GM23338 (cell line): Measurements from ENCODE around the gene DAPK2. TPM values are rescaled to one million over a fixed set of nuclear protein-coding genes. Genes with fewer than 3 reads are reported as not detected.

Experiments
- ATAC-seq: fragments of 200-7000 bp; cut with Tn5 transposase; 3 replicates; pipeline ENCODE4 v1.9.1; 2020
- DNase-seq: peaks from one replicate; pipeline ENCODE4 v3.0.0-alpha.2; 2015; ENCODE audit warnings: low spot score
- H2AFZ ChIP-seq: fragments of 200-600 bp; sonication (generic); 2 replicates; pipeline ENCODE4 v1.8.0; 2016; ENCODE audit warnings: antibody characterized with exemption, mild to moderate bottlenecking, moderate library complexity
- H3F3A ChIP-seq: fragments of 200-600 bp; sonication (generic); replicated peaks from 2 replicates; pipeline ENCODE4 v1.8.0; 2017; ENCODE audit warnings: antibody characterized with exemption, mixed run types, low read depth
- H3K27ac ChIP-seq: fragments of 200-600 bp; sonication (generic); 2 replicates; pipeline ENCODE4 v1.6.1; 2016; ENCODE audit warnings: low read depth
- H3K27me3 ChIP-seq: fragments of 200-600 bp; sonication (generic); 2 replicates; pipeline ENCODE4 v1.8.0; 2016; ENCODE audit warnings: mild to moderate bottlenecking, mixed run types, moderate library complexity; ENCODE audit not compliant: insufficient read depth
- H3K36me3 ChIP-seq: fragments of 200-600 bp; sonication (generic); 2 replicates; pipeline ENCODE4 v1.8.0; 2016; ENCODE audit warnings: mild to moderate bottlenecking; ENCODE audit not compliant: insufficient read depth
- H3K4me1 ChIP-seq: fragments of 200-600 bp; sonication (generic); 2 replicates; pipeline ENCODE4 v1.8.0; 2016; ENCODE audit warnings: mild to moderate bottlenecking, moderate library complexity; ENCODE audit not compliant: insufficient read depth
- H3K4me2 ChIP-seq: fragments of 200-600 bp; sonication (generic); 2 replicates; pipeline ENCODE4 v1.7.1; 2017; ENCODE audit warnings: mixed run types
- H3K4me3 ChIP-seq: fragments of 200-600 bp; sonication (generic); 2 replicates; pipeline ENCODE4 v1.6.1; 2016; ENCODE audit warnings: mixed run types
- H3K79me2 ChIP-seq: fragments of 200-600 bp; sonication (generic); replicated peaks from 2 replicates; pipeline ENCODE4 v1.8.0; 2017; ENCODE audit warnings: mild to moderate bottlenecking; ENCODE audit not compliant: insufficient read depth
- H3K9me2 ChIP-seq: fragments of 200-600 bp; sonication (generic); 2 replicates; pipeline ENCODE4 v1.8.0; 2017; ENCODE audit not compliant: insufficient read depth
- H4K20me1 ChIP-seq: fragments of 200-600 bp; sonication (generic); replicated peaks from 2 replicates; pipeline ENCODE4 v1.8.0; 2017; ENCODE audit warnings: mild to moderate bottlenecking; ENCODE audit not compliant: insufficient read depth
- H3K27ac Mint-ChIP-seq: 2 replicates; pipeline ENCODE4 v1.8.0; 2020; ENCODE audit warnings: inconsistent platforms, mild to moderate bottlenecking, moderate library complexity, mixed read lengths
- H3K27me3 Mint-ChIP-seq: 3 replicates; pipeline ENCODE4 v1.8.0; 2022; ENCODE audit warnings: low read depth, mild to moderate bottlenecking, moderate library complexity, mixed read lengths, inconsistent platforms; ENCODE audit not compliant: insufficient read depth, poor library complexity
- H3K36me3 Mint-ChIP-seq: 3 replicates; pipeline ENCODE4 v1.8.0; 2021; ENCODE audit warnings: low read depth, mild to moderate bottlenecking, inconsistent platforms, moderate library complexity, mixed read lengths
- H3K4me1 Mint-ChIP-seq: 3 replicates; pipeline ENCODE4 v1.8.0; 2020; ENCODE audit warnings: mild to moderate bottlenecking, inconsistent platforms, mixed read lengths
- H3K4me3 Mint-ChIP-seq: 3 replicates; pipeline ENCODE4 v1.8.0; 2021; ENCODE audit warnings: moderate library complexity, mild to moderate bottlenecking, inconsistent platforms, mixed read lengths
- H3K9me3 Mint-ChIP-seq: 3 replicates; pipeline ENCODE4 v1.8.0; 2020; ENCODE audit warnings: moderate library complexity, mild to moderate bottlenecking, inconsistent platforms, mixed read lengths
- EZH2phosphoT487 ChIP-seq: fragments of 200-600 bp; sonication (generic); IDR thresholded peaks from one replicate; pipeline ENCODE4 v1.8.1; 2018; ENCODE audit warnings: antibody characterized with exemption; ENCODE audit not compliant: unreplicated experiment
- NANOG ChIP-seq: IDR thresholded peaks from 2 replicates; pipeline ENCODE4 v1.6.1; 2016; ENCODE audit warnings: antibody characterized with exemption, borderline replicate concordance
- POLR2AphosphoS5 ChIP-seq: IDR thresholded peaks from 2 replicates; pipeline ENCODE4 v1.6.1; 2016; ENCODE audit warnings: antibody characterized with exemption, low read depth
- STAT1 ChIP-seq: IDR thresholded peaks from one replicate; pipeline ENCODE4 v1.6.1; 2016; ENCODE audit warnings: antibody characterized with exemption; ENCODE audit not compliant: unreplicated experiment
- ZNF114 ChIP-seq: fragments of 250-450 bp; sonication (Bioruptor Pico); IDR thresholded peaks from 2 replicates; pipeline ENCODE4 v1.5.0; 2020; ENCODE audit warnings: mild to moderate bottlenecking, moderate library complexity
- ZNF331 ChIP-seq: fragments of 250-450 bp; sonication (Bioruptor Pico); IDR thresholded peaks from 2 replicates; pipeline ENCODE4 v1.5.0; 2020; ENCODE audit warnings: low read depth, mild to moderate bottlenecking, moderate library complexity
- polyA plus RNA-seq: library from polyadenylated mRNA; unstranded; fragments of >200 nt; fragmentation: Nextera tagmentation; extraction: Ambion mirVana; gene quantifications from 2 replicates; pipeline ENCODE4 v1.2.1, GENCODE V29; 2016
- total RNA-seq: library from RNA; depleted of rRNA; stranded (reverse); fragments of >200 nt; shearing (Covaris generic); gene quantifications from 2 replicates; pipeline ENCODE4 v1.2.3, GENCODE V29; 2014
- TF ChIP-seq, protein P1 (sequence below): IDR thresholded peaks from 2 replicates; pipeline ENCODE4 v1.6.1; 2016; ENCODE audit warnings: antibody characterized with exemption
- TF ChIP-seq, protein P2 (sequence below): IDR thresholded peaks from one replicate; pipeline ENCODE4 v1.6.1; 2018; ENCODE audit warnings: antibody characterized with exemption; ENCODE audit not compliant: unreplicated experiment
- TF ChIP-seq, protein P3 (sequence below): fragments of 250-450 bp; sonication (Bioruptor Pico); IDR thresholded peaks from 2 replicates; pipeline ENCODE4 v1.5.0; 2020; ENCODE audit warnings: mild to moderate bottlenecking, moderate library complexity

DAPK2 gene
- total and polyA plus RNA-seq, 2 experiments from 2014 or later = 1.6 to 3.1 TPM

DNA sequence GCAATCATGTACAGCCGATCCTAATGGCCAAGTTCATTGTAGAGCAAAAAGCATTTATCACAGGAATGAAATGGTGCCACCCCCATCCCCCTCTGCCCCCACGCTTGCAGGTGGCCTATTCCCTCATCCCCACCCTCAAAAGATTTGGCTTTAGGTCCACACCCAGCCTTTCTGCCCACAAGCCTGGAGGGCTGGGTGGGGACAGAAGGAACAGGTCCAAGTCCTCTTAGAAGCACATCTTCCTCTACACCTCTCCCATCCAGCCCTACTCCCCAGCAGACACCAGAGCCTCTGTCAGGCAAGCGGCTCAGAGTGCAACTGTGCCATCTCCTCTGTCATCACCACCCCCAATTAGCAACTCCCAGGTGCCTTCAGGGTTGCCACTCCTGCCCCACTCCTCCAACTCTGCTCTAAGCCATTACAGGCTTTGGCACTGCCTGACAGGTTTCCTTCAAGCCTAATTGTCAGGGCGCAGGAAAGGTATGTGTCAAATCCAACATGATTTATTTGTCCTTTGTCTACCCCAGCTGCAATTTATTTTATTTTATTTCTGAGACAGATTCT, 49.4 kb downstream of the DAPK2 start:
- peak overlapping the region; percentile 12; the same call in 1 of the 2 replicates for H3K27ac Mint-ChIP-seq
- H3K36me3 Mint-ChIP-seq = no peaks in the 10 kb centered on the region
- no peak overlapping the region for H3K4me2 ChIP-seq
- peaks cover 5% of the 10 kb centered on the region for H3K27me3 Mint-ChIP-seq
- no peaks in the 10 kb centered on the region for H3F3A ChIP-seq
- no peak for DNase-seq
- H3K27me3 ChIP-seq = no peaks in the 10 kb centered on the region
- H4K20me1 ChIP-seq = no peaks in the 10 kb centered on the region
- peaks cover 6% of the 10 kb centered on the region; the same call in 1 of the 3 replicates for H3K4me1 Mint-ChIP-seq
- H3K36me3 ChIP-seq = no peaks in the 10 kb centered on the region
- H3K4me1 ChIP-seq = no peaks in the 10 kb centered on the region
- H3K9me2 ChIP-seq = 0 out of 2 replicates have a peak, but pooled peaks cover 4% of the 10 kb centered on the region
- H3K27ac ChIP-seq = no peak overlapping the region
- no peak for ATAC-seq
- no peaks in the 10 kb centered on the region for H3K9me3 Mint-ChIP-seq
- TF ChIP-seq EZH2phosphoT487 (no peak), ZNF114 (CRISPR knock-in tag) (no peak)
- TF ChIP-seq, protein P1, sequence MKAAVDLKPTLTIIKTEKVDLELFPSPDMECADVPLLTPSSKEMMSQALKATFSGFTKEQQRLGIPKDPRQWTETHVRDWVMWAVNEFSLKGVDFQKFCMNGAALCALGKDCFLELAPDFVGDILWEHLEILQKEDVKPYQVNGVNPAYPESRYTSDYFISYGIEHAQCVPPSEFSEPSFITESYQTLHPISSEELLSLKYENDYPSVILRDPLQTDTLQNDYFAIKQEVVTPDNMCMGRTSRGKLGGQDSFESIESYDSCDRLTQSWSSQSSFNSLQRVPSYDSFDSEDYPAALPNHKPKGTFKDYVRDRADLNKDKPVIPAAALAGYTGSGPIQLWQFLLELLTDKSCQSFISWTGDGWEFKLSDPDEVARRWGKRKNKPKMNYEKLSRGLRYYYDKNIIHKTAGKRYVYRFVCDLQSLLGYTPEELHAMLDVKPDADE = no peak
- no peak overlapping the region for H3K4me3 ChIP-seq
- H2AFZ ChIP-seq = no peak overlapping the region
- no peak overlapping the region for H3K4me3 Mint-ChIP-seq
- H3K79me2 ChIP-seq = no peaks in the 10 kb centered on the region

DNA sequence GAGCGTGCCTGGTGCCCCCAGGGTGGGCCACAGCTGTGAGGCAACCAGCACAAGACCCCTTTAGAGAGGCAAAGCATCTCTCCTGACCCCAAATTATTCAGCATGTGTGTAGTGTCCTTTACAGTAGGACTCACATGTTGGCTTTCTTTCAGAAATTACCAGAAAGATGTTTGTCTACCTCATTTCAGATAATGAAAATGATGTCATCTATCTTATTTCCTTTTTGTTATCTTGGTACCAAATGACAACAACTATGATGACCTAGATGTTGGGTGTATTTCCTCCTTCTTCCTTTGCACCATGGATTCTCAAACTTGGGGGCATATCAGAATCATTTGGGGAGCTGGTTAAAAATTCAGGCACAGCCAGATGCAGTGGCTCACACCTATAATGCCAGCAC, 50.5 kb downstream of the DAPK2 start:
- H3K4me1 Mint-ChIP-seq = peaks cover 6% of the 10 kb centered on the region; the same call in 1 of the 3 replicates
- DNase-seq (no peak), ATAC-seq (no peak)
- Histone ChIP-seq H3K4me3 (no peak overlapping the region), H3K4me2 (no peak overlapping the region), H3F3A (no peaks in the 10 kb centered on the region), H3K27ac (no peak overlapping the region), H4K20me1 (no peaks in the 10 kb centered on the region), H3K9me2 (0 out of 2 replicates have a peak, but pooled peaks cover 4% of the 10 kb centered on the region), H3K79me2 (no peaks in the 10 kb centered on the region), H2AFZ (no peak overlapping the region), H3K27me3 (no peaks in the 10 kb centered on the region), H3K36me3 (no peaks in the 10 kb centered on the region), H3K4me1 (no peaks in the 10 kb centered on the region)
- no peak overlapping the region for H3K4me3 Mint-ChIP-seq
- H3K36me3 Mint-ChIP-seq = no peaks in the 10 kb centered on the region
- H3K27me3 Mint-ChIP-seq = peaks cover 2% of the 10 kb centered on the region
- no peaks in the 10 kb centered on the region for H3K9me3 Mint-ChIP-seq
- no peak overlapping the region for H3K27ac Mint-ChIP-seq
- TF ChIP-seq EZH2phosphoT487 (no peak), ZNF331 (CRISPR knock-in tag) (no peak), ZNF114 (CRISPR knock-in tag) (no peak), NANOG (no peak), STAT1 (no peak), POLR2AphosphoS5 (no peak)
- TF ChIP-seq, protein P2, sequence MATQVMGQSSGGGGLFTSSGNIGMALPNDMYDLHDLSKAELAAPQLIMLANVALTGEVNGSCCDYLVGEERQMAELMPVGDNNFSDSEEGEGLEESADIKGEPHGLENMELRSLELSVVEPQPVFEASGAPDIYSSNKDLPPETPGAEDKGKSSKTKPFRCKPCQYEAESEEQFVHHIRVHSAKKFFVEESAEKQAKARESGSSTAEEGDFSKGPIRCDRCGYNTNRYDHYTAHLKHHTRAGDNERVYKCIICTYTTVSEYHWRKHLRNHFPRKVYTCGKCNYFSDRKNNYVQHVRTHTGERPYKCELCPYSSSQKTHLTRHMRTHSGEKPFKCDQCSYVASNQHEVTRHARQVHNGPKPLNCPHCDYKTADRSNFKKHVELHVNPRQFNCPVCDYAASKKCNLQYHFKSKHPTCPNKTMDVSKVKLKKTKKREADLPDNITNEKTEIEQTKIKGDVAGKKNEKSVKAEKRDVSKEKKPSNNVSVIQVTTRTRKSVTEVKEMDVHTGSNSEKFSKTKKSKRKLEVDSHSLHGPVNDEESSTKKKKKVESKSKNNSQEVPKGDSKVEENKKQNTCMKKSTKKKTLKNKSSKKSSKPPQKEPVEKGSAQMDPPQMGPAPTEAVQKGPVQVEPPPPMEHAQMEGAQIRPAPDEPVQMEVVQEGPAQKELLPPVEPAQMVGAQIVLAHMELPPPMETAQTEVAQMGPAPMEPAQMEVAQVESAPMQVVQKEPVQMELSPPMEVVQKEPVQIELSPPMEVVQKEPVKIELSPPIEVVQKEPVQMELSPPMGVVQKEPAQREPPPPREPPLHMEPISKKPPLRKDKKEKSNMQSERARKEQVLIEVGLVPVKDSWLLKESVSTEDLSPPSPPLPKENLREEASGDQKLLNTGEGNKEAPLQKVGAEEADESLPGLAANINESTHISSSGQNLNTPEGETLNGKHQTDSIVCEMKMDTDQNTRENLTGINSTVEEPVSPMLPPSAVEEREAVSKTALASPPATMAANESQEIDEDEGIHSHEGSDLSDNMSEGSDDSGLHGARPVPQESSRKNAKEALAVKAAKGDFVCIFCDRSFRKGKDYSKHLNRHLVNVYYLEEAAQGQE = no peak
- TF ChIP-seq, protein P3, sequence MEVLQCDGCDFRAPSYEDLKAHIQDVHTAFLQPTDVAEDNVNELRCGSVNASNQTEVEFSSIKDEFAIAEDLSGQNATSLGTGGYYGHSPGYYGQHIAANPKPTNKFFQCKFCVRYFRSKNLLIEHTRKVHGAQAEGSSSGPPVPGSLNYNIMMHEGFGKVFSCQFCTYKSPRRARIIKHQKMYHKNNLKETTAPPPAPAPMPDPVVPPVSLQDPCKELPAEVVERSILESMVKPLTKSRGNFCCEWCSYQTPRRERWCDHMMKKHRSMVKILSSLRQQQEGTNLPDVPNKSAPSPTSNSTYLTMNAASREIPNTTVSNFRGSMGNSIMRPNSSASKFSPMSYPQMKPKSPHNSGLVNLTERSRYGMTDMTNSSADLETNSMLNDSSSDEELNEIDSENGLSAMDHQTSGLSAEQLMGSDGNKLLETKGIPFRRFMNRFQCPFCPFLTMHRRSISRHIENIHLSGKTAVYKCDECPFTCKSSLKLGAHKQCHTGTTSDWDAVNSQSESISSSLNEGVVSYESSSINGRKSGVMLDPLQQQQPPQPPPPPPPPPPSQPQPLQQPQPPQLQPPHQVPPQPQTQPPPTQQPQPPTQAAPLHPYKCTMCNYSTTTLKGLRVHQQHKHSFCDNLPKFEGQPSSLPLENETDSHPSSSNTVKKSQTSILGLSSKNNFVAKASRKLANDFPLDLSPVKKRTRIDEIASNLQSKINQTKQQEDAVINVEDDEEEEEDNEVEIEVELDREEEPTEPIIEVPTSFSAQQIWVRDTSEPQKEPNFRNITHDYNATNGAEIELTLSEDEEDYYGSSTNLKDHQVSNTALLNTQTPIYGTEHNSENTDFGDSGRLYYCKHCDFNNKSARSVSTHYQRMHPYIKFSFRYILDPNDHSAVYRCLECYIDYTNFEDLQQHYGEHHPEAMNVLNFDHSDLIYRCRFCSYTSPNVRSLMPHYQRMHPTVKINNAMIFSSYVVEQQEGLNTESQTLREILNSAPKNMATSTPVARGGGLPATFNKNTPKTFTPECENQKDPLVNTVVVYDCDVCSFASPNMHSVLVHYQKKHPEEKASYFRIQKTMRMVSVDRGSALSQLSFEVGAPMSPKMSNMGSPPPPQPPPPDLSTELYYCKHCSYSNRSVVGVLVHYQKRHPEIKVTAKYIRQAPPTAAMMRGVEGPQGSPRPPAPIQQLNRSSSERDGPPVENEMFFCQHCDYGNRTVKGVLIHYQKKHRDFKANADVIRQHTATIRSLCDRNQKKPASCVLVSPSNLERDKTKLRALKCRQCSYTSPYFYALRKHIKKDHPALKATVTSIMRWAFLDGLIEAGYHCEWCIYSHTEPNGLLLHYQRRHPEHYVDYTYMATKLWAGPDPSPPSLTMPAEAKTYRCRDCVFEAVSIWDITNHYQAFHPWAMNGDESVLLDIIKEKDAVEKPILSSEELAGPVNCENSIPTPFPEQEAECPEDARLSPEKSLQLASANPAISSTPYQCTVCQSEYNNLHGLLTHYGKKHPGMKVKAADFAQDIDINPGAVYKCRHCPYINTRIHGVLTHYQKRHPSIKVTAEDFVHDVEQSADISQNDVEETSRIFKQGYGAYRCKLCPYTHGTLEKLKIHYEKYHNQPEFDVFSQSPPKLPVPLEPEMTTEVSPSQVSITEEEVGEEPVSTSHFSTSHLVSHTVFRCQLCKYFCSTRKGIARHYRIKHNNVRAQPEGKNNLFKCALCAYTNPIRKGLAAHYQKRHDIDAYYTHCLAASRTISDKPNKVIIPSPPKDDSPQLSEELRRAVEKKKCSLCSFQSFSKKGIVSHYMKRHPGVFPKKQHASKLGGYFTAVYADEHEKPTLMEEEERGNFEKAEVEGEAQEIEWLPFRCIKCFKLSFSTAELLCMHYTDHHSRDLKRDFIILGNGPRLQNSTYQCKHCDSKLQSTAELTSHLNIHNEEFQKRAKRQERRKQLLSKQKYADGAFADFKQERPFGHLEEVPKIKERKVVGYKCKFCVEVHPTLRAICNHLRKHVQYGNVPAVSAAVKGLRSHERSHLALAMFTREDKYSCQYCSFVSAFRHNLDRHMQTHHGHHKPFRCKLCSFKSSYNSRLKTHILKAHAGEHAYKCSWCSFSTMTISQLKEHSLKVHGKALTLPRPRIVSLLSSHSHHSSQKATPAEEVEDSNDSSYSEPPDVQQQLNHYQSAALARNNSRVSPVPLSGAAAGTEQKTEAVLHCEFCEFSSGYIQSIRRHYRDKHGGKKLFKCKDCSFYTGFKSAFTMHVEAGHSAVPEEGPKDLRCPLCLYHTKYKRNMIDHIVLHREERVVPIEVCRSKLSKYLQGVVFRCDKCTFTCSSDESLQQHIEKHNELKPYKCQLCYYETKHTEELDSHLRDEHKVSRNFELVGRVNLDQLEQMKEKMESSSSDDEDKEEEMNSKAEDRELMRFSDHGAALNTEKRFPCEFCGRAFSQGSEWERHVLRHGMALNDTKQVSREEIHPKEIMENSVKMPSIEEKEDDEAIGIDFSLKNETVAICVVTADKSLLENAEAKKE (CRISPR knock-in tag) = no peak
- TF ChIP-seq, protein P1 = no peak
